Activated CD8-positive, alpha-beta memory T cell treated with anti-CD3 and anti-CD28 coated beads, Interleukin-2, amount 50 U/mL, for 24 hours (primary cell): ENCODE results near the gene ABHD5.

Experiments used
- DNase-seq: peaks from one replicate; pipeline ENCODE4 v3.0.0-alpha.2; 2020; ENCODE audit errors: extremely low read depth

ABHD5 gene

GRCh38 chr3:43755516-43756200 is 64.9 kb downstream of the ABHD5 start:
- no peak for DNase-seq

DNA sequence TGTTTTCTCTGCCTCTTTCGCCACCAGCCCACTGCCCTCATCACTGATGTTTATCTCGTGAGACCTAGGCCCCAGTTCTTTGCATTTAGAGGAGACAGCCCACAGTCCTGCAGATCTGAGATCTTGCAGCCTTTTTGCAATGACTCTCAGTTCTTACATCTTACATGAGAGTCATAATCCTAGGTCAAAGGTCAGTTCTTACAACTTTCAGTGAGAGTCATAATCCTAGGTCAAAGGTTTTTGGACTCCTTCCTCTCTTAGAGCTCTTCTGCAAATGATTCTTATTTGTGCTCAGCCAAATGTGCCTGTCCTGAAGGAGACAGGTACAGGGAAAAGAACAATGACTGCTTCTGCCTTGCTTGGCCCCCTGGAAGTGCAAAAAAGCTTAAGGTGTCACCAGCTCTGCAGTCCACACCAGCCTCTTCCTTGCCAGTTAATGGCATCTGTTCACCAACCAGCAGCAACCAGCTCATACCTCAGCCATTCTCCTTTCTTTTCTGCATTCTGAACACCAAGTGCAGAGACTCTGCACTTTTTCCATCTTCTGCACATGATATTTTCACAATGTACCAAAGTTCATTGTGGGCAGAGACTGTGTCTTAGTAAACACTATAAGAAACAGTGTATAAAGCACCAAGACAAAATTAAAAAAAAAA is 67.1 kb downstream of the ABHD5 start:
- no peak for DNase-seq

GRCh38 chr3:43758592-43759225 is 68.0 kb downstream of the ABHD5 start:
- DNase-seq, result no peak

GRCh38 chr3:43759297-43759782 is 68.6 kb downstream of the ABHD5 start:
- DNase-seq, result no peak

DNA sequence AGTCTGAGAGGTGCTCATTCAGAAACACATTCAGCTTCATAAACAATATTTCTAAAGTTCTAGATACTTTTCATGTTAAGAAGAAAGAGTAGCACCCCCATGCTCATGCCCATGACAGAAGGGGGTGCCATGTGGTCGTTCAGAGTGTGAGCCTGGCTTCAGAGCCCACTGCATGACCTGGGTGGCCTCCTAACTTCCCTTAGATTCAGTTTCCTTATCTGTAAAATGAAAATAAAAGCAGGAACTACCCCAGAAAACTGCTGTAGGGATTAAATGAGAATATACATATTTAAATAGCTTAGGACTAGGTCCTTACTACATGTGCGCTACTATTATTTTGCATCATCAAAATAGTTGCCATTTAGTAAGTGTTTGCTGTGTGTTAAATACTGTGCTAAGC is 69.2 kb downstream of the ABHD5 start:
- no peak for DNase-seq

- no peak for DNase-seq
These were observed 70.2 kb downstream of the ABHD5 start for GRCh38 chr3:43760938-43761337.

DNA sequence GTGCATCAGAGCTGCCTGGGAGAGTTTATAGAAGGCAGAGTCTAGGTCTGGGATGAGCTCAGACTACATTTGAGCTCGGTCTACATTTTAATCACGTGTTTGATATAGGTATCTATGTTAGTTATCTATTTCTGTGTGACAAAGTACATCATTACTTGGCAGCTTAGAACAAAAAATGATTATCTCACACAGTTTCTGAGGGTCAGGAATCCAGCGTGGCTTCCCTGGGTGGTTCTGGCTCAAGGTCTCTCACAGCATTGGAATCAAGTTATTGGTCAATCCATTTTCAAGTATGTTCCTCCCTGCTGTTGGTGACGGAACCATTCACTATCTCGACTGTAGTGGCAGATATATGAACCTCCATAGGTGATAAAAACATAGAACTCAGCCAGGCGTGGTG is 71.7 kb downstream of the ABHD5 start:
- no peak for DNase-seq

DNA sequence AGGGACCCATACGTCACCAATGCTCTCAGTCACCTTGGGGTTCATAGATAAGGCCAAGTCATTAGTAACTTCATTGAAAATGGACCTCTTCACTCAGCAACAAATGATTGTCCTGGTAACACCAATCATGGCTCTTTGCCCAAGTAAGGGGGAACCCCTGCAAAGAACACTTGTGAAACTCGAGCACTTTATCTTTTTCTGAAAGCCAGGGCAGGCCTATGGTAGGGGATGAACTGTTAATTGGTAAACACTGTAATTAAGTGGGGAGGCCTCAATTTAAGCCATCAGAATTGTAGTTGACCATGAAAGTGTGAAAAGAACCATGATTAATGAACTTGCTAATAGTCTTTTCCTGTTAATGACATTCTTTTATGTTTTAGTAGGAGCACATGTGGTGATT is 73.3 kb downstream of the ABHD5 start:
- no peak for DNase-seq

GRCh38 chr3:43764471-43764870 is 73.7 kb downstream of the ABHD5 start:
- DNase-seq, result no peak

GRCh38 chr3:43765521-43765971 is 74.8 kb downstream of the ABHD5 start:
- DNase-seq, result no peak

DNA sequence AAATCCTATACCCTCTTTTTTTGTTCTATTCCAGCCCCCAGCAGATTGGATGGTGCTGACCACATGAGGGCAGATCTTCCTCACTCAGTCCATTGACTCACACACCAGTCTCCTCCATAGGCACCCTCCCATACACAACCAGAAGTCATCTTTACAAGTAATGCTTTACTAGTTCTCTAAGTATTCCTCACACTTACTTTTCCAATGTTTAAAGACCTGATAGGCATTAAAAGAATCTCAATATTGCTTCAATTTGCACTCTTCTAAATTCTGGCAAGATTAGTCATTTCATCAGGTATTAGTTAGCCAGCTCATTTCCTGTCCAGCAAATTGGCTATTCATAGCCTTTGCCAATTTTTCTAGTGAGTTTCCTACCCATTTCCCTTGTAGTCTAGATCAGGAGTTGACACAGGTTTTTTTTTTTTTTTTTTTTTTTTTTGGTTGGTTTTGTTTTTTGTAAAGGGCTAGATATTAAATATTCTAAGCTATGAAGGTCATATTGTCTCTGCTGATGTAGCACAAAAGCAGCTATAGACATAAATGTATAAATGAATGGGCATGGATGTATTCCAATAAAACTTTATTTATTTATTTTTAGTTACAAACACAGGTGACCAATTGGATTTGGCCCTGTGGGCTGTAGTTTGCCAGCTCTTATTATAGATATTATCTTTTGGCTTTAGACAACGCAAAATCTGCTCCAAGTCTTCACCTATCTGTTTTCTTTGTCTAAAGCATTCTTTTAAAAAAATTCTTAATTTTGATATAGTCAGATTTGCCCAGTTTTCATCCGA is 76.1 kb downstream of the ABHD5 start:
- no peak for DNase-seq

- DNase-seq, result no peak
These were observed 77.7 kb downstream of the ABHD5 start for GRCh38 chr3:43768381-43768973.

- DNase-seq, result peak; percentile 23
These were observed 78.6 kb downstream of the ABHD5 start for GRCh38 chr3:43769097-43769884.

DNA sequence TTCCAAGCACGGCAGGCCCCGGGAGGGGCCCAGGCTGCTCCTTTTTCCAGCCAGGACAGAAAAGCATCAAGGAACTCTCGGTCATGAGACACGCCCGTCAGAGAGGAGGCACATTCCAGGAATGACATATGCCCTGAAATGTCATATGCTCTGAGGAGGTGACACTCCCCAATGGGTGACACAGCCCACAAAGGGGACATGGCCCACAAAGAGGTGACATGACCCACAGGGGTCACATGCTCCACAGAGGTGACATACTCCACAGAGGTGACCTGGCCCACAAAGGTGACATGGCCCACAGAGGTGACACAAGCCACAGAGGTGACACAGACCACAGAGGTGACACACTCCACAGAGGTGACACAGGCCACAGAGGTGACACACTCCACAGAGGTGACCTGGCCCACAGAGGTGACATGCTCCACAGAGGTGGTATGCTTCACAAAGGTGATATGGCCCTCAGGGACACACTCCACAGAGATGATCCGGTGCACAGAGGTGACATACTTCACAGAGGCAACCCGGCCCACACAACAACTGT is 79.2 kb downstream of the ABHD5 start:
- DNase-seq, result no peak

- DNase-seq, result no peak
These were observed 79.8 kb downstream of the ABHD5 start for GRCh38 chr3:43770426-43771103.

GRCh38 chr3:43771610-43772009 is 80.9 kb downstream of the ABHD5 start:
- DNase-seq, result no peak

DNA sequence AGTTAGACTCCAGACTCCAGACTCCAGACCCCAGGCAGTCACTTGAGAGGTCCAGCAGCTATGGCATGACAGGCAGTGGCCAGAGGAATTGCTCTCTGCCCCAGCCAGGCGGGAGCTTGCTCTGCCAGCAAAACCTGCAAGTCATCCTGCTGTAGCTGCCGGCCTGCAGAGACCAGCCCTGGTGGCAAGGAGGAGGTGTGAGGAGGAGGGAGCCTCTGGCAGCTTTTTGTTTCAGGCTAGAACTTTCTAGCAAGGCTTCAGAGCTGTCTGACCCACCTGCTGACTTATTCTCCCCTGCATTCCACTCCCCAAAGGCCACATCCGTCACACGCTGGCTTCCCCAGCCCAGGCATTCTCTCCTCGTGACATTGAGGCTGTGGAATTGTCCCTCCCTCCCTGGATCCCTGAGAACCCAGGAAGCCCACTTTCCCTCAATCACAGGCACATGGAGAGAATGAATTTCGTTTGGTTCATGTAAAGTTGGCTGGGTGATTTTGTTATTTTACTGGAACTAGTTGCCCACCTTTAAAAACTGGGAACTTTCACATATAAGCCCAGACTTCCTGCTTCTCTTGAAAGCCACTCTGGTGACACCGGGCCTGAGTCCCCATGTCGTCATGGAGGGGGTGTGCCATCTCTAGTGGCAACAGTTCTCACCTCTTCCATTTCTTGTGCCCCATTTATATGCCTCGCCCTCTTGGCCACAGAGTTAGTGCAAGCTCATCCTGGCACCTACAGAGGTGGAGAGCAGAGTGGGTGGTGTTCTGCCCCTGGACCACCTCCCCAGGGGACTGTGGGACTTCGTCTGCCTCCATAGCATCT is 82.7 kb downstream of the ABHD5 start:
- no peak for DNase-seq

DNA sequence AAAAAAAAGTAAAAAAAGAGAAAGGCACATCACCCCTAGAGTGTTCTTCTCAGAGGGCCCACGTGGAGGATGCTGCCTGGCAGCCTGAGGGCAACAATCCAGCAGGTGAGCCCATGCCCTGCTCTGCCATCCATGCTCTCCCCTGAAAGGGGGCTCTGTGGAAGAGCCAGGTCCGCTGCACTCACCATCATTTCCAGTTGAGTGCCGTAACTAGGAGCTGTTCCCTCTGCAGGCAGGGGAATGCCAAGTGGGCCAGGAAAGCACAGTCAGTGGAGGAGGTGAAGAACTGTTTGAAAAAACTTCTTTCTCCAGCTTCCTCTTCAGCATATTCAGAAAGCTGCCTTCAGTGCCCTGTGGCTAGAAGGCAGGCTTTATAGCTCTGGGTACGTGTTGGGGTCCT is 84.1 kb downstream of the ABHD5 start:
- no peak for DNase-seq

DNA sequence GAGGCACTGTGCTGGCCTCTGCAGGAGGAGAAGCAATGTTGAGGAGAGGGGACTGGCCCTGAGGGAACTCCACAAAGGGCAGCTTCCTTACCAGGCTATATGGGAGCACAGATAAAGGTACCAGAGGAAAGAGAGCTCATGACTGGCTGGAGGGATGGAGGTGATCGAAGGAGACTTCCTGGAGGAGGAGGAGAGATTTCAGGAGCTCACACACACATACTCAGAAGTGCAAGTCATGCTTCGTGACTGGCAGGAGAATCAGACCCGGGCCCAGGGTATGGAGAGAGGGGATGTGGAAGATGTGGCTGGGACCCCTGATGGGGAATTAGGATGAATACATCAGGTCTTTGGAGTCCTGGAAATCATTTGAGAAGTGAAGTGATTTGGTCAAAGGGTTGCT is 85.4 kb downstream of the ABHD5 start:
- no peak for DNase-seq
